ENCODE data around the gene WDR59. TPM values are rescaled to one million over a fixed set of nuclear protein-coding genes. Genes with fewer than 3 reads are reported as not detected.

The WDR59 gene
- total and polyA plus RNA-seq, 2 of the 4 experiments (the other 2 are of a cell fraction) = 29.4 to 44.6 TPM

GRCh38 chr16:74951681-74952080 lies 33.2 kb downstream of the WDR59 start:
- no peaks in the 10 kb centered on the region for H4K20me1 ChIP-seq (ENCODE audit: insufficient read depth, low read length)
- H3K4me1 ChIP-seq (ENCODE audit: control insufficient read depth, insufficient read depth, low read length) = no peaks in the 10 kb centered on the region
- H2BK5ac ChIP-seq (ENCODE audit: low read depth, low read length, poor library complexity, severe bottlenecking) = no peak overlapping the region
- H3K23ac ChIP-seq (ENCODE audit: low read depth, low read length) = no peak overlapping the region
- no TSS peak for BruUV-seq (replicated peaks)
- H3K4me3 ChIP-seq (ENCODE audit: insufficient read depth, low read depth, low read length) = no peak overlapping the region
- no peaks in the 10 kb centered on the region for H3K9me3 ChIP-seq (ENCODE audit: control insufficient read depth, insufficient read depth, low read length)
- intact Hi-C loops (cut with micrococcal nuclease) (no loop called here), in situ Hi-C loops (cut with MboI; ENCODE audit: low sequenced_read_pairs) (no loop called here), dilution Hi-C loops (cut with HindIII; ENCODE audit: low sequenced_read_pairs, unreplicated experiment) (no loop called here)
- no peak for TF ChIP-seq RAD21 (IDR thresholded peaks at IDR 0.05; ENCODE audit: low read length)
- no peak for TF ChIP-seq POLR2A (IDR thresholded peaks at IDR 0.05; ENCODE audit: low read depth, low read length)
- TF ChIP-seq MXI1 (IDR thresholded peaks at IDR 0.05; ENCODE audit: borderline replicate concordance, low read depth, low read length) = no peak
- TF ChIP-seq RCOR1 (IDR thresholded peaks at IDR 0.05; ENCODE audit: insufficient replicate concordance, low read length) = no peak
- no peak for TF ChIP-seq FOS (IDR thresholded peaks at IDR 0.05; ENCODE audit: low read depth, low read length)
- TF ChIP-seq SMC3 (IDR thresholded peaks at IDR 0.05; ENCODE audit: low read depth, low read length) = no peak
- TF ChIP-seq BHLHE40 (IDR thresholded peaks at IDR 0.05; ENCODE audit: low read depth, low read length) = no peak
- no peak for TF ChIP-seq MAZ (IDR thresholded peaks at IDR 0.05; ENCODE audit: borderline replicate concordance, low read depth, low read length)
- no peak for TF ChIP-seq CHD1 (IDR thresholded peaks at IDR 0.05; ENCODE audit: low read depth, low read length)
- no peak for TF ChIP-seq RFX5 (IDR thresholded peaks at IDR 0.05; ENCODE audit: low read depth, low read length)
- TF ChIP-seq ELK1 (IDR thresholded peaks at IDR 0.05; ENCODE audit: borderline replicate concordance, low read depth, low read length) = no peak
- no peak overlapping the region for H3K4me2 ChIP-seq (ENCODE audit: low read depth, low read length)
- peaks cover 0 to 1% of the 10 kb centered on the region in 2 experiments; a peak in 1 of 4 replicates for H3K79me1 ChIP-seq (ENCODE audit: low read depth in 1 of 2, low read length in 2 of 2)
- H3K27ac ChIP-seq (ENCODE audit: insufficient read depth, low read length) = no peak overlapping the region
- 100% methylated on average over 2 of the region's 4 CpGs; no CpG with 5 or more reads in 1 of the 2 experiments for WGBS, 2 experiments (ENCODE audit: extremely low coverage in 2 of 2, insufficient read length in 1 of 2)
- no peak overlapping the region for H2BK15ac ChIP-seq (ENCODE audit: low read depth, low read length)
- no peak overlapping the region for H3K56ac ChIP-seq (ENCODE audit: extremely low read depth, insufficient read depth, low read length)
- no peak for DNase-seq
- H3K9ac ChIP-seq (ENCODE audit: low read depth, low read length) = no peak overlapping the region
- H2AK9ac ChIP-seq (replicated peaks; ENCODE audit: low read depth, low read length, poor library complexity) = no peak overlapping the region
- H2AK5ac ChIP-seq (ENCODE audit: low read depth, low read length) = no peak overlapping the region
- no peak overlapping the region for H2BK20ac ChIP-seq (ENCODE audit: low read depth, low read length)
- no peak for ATAC-seq (ENCODE audit: low read depth)
- no peak overlapping the region for H4K91ac ChIP-seq (ENCODE audit: insufficient read depth, low read depth, low read length)
- no peaks in the 10 kb centered on the region for H3K27me3 ChIP-seq (ENCODE audit: control insufficient read depth, insufficient read depth, low read length)
- no peak overlapping the region for H2AFZ ChIP-seq (replicated peaks; ENCODE audit: low read length, poor library complexity)
- no peaks in the 10 kb centered on the region; the same call in 1 of the 2 replicates for H3K9me1 ChIP-seq (ENCODE audit: insufficient read depth, low read length)
- H4K8ac ChIP-seq (ENCODE audit: low read depth in 2 of 2, low read length in 2 of 2) = no peak overlapping the region
- H4K5ac ChIP-seq (ENCODE audit: low read depth, low read length) = no peak overlapping the region
- ChIA-PET POLR2A (ENCODE audit: unreplicated experiment) (no interaction called here), CTCF (no interaction called here)
- H3K4ac ChIP-seq (ENCODE audit: low read depth, low read length) = no peak overlapping the region
- H2BK120ac ChIP-seq (ENCODE audit: low read depth, low read length) = no peak overlapping the region
- no peak overlapping the region for H3K14ac ChIP-seq (replicated peaks; ENCODE audit: low read depth, low read length)
- H3K36me3 ChIP-seq (ENCODE audit: control insufficient read depth, insufficient read depth, low read length) = peaks cover 35% of the 10 kb centered on the region
- no peak overlapping the region for H3K18ac ChIP-seq (ENCODE audit: low read depth, low read length)

Measured in IMR-90 (cell line).